GM12872 (cell line): ENCODE results near the gene FSCN2.

Experiments used
- TF ChIP-seq, protein P1 (sequence below): IDR thresholded peaks from 3 replicates; pipeline ENCODE4 v1.5.1; 2011; ENCODE audit warnings: low read depth, mild to moderate bottlenecking, low read length, moderate library complexity; ENCODE audit not compliant: insufficient read depth

FSCN2 gene

DNA sequence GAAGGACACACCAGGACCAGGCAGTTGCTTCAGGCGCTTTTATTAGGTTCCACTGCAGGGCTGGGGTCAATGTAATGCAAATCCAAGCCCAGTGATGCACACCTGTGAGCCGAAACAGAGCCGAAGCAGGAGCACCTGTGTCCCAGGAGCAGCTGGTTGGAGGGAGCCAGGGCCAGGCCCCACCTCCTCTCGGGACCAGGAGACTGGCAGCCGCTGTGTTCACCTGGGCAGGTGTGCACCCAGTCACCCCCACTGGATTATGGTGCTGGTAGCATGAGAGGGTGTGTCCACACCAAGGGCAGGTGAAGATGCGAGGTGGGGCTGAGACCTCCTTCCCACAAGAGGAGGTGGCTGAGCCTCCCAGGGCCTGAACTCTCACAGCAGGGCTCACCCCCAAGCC lies 28.7 kb downstream of the FSCN2 start:
- TF ChIP-seq, protein P1, sequence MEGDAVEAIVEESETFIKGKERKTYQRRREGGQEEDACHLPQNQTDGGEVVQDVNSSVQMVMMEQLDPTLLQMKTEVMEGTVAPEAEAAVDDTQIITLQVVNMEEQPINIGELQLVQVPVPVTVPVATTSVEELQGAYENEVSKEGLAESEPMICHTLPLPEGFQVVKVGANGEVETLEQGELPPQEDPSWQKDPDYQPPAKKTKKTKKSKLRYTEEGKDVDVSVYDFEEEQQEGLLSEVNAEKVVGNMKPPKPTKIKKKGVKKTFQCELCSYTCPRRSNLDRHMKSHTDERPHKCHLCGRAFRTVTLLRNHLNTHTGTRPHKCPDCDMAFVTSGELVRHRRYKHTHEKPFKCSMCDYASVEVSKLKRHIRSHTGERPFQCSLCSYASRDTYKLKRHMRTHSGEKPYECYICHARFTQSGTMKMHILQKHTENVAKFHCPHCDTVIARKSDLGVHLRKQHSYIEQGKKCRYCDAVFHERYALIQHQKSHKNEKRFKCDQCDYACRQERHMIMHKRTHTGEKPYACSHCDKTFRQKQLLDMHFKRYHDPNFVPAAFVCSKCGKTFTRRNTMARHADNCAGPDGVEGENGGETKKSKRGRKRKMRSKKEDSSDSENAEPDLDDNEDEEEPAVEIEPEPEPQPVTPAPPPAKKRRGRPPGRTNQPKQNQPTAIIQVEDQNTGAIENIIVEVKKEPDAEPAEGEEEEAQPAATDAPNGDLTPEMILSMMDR = no peak

DNA sequence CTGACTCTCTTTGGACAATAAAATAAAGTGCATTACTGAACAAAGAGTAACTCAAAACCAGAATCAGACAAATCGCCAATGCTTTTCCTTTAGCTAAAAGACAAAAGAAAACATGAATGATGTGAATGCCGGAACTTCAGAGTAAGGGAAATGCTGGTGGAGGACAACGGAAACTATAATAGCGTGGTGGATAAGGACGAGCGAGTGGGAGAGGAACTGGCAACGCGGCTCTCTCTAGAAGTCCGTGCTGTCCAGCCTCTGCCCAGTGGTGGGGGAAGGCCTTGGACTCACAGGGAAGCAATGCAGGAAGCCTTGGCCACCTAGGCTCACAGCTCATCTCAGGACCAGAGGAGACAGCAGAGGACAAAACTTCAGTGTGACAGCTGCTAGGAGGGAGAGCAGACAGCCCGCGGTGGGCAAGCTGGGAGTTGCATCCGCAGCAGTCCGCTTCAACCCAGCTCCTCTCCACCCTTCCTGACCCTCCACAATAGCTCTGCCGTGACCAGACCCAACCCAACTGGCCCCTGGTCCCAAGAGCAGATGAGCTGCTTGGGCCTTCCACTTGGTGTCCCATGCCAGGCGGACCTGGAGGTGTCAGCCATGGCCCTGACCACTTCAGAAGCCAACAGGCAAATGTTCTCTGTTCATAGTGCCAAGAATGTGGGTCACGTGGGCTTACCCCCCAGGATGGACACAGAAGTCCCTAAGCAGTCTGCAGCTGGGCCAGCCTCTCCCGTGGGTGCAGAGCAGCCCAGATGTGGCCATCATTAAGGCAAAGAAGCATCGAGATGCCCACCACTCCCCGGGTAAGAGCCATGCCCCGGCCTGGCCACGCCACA lies 29.3 kb downstream of the FSCN2 start:
- TF ChIP-seq, protein P1 = no peak

DNA sequence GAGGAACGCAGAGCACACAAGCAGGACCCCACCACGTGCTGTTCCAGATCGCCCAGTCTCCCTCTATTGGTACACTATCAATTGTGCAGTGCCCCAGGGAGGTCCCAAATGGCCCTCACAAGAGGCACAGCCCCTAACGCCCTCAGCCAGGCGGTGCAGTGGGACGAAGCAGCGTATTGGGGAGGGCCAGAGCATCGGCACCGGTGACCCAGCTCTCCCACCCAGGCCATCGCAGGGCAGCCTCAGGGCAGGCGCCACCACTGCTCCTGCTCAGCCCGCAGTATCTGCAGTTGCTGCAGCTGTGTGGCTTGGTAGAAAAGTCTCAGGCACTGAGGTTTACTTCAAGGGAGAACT lies 29.9 kb downstream of the FSCN2 start:
- TF ChIP-seq, protein P1 = no peak

DNA sequence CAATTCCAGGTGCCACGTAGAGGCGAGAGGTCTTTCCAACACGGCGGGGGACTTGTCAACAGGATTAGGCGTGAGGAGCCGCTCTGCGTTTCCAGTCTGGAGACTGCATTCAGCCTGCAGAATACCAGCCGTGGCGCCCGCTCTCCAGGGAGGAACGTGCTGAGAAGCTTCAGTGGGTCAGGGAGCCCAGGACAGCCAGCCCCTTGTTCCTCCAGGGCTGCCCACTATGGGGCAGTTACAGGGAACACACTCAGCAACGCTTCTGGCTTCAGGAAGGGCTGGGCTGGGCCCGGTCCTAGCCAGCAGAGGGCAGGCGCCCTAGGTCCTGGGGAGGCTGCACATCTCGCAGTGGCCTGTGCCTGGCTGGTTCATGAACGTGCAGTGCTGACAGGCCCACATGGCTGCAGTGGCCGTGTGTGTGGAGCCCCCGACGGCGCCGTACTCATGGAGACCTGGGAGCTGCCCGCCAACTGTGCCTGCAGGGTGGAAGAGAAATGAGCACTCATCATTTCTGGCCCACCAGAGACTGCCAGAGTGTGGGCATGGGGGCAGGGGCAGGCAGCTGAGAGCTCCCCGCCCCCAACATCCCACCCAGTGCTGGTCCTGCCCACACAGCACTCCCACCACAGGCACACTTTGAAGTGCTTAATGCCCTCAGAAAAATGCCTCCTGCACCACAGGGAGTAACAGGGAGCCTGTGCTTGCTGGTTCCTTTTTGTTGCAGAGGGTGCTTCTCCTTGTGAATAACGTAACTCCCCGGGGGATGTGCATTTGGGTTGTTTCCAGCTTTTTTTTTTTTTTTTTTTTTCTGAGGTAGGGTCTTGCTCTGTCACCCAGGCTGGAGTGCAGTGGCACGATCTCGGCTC lies 31.0 kb downstream of the FSCN2 start:
- TF ChIP-seq, protein P1 = no peak

DNA sequence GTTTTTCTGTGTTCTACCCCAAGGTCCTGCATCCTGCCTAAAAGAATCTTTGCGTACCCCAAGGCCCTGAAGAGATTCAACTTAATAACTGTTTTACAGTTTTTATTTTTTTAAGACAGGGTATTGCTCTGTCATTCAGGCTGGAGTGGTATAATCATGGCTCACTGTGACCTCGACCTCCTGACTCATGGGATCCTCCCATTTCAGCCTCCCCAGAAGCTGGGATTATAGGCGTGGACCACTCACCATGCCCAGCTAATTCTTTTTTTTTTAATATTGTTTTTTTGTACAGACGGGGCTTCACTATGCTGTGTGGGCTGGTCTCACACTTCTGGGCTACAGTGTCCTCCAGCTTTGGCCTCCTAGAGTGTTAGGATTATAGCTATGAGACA lies 33.3 kb downstream of the FSCN2 start:
- TF ChIP-seq, protein P1 = no peak

DNA sequence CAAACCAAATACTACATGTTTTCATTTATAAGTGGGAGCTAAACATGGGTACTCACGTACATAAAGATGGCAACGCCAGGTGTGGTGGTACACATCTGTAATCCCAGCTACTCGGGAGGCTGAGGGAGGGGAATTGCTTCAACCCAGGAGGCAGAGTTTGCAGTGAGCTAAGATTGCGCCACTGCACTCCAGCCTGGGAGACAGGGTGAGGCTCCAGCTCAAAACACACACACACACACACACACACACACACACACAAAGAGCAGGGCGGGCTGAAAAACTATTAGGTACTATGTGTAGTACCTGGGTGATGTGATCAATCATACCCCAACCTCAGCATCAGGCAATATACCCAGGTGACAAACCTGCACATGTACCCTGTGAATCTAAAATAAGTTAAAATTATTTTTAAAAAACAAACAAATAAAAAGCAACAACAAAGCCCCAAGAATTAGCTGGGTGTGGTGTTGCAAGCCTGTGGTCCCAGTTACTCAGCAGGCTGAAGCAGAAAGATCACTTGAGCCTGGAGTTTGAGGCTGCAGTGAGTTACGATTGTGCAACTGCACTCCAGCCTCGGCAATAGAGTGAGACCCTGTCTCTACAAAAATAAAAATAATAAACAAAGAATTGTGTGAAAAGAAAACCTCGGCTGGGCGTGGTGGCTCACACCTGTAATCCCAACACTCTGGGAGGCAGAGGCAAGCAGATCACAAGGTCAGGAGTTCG lies 35.8 kb downstream of the FSCN2 start:
- TF ChIP-seq, protein P1 = no peak

DNA sequence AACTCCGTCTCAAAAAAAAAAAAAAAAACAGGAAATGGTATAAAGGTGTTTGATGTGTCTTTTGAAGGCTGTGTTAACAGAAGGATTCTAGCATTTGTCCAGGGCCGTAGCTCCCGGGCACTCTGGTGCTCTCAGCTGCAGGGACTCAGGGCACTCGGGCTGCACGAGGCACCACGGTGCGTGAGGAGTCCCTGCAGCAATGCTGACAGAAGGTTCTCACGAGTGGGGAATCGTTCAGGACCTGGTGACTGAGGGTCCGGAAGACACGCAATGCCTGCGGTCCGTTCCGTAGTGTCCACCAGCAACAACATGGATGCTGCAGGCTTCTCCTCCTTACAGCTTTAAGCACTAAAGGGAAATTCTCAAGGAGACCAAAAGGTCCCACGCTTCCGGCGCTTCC lies 36.6 kb downstream of the FSCN2 start:
- TF ChIP-seq, protein P1 = no peak
